Bone marrow (tissue), 2 donors: ENCODE measurements around the gene WDR20.
"Not testable (repeated sequence)": the region's sequence is repeated elsewhere in the genome, so short reads cannot be mapped to it uniquely, and the experiment has no call there.

ENCODE experiments used
- DNase-seq, 2 donors: peaks; one replicate each; lab custom pipeline; 2025; lab: John Stamatoyannopoulos, UW

Gene WDR20

DNA sequence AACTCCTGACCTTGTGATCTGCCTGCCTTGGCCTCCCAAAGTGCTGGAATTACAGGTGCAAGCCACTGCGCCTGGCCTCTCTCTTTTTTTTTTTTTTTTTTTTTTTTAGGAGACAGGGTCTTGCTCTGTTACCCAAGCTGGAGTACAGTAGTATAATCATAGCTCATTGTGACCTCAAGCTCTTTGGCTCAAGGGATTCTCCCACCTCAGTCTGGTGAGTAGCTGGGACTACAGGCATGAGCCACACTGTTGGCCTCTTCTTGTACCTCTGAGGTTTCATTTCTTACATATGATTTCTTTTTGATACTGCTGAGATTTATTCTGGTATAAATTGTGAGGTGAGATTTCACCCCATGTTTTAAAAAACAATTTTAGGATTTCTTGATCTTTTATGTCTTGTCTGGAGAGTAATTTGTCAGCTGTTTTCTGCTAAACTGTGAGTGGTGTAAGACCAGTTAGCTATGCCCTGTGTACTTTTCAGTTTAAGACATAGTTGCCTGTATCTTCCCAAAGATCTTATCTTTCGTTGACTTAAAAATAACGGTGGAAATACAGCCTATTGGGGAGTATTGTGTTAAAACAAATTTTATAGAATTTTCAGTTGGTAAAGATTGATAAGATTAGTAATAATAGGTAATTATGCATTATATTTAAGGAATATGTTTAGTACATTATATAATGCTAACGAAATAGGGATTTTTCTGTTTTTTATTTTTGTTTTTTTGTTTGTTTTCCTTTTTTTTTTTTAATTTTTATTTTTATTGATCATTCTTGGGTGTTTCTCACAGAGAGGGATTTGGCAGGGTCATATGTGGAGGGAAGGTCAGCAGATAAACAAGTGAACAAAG lies 31.7 kb downstream of the WDR20 start:
- no peak for DNase-seq

GRCh38 chr14:102172021-102172272 lies 32.2 kb downstream of the WDR20 start:
- DNase-seq: not testable (repeated sequence)

DNA sequence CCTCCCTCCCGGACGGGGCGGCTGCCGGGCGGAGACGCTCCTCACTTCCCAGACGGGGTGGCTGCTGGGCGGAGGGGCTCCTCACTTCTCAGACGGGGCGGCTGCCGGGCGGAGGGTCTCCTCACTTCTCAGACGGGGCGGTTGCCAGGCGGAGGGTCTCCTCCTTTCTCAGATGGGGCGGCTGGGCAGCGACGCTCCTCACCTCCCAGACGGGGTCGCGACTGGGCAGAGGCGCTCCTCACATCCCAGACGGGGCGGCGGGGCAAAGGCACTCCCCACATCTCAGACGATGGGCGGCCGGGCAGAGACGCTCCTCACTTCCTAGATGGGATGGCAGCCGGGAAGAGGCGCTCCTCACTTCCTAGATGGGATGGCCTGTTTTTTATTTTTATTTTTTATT lies 33.0 kb downstream of the WDR20 start:
- DNase-seq: not testable (repeated sequence)

- DNase-seq: no peak
Observed at GRCh38 chr14:102177161-102177560, 37.5 kb downstream of the WDR20 start.

DNA sequence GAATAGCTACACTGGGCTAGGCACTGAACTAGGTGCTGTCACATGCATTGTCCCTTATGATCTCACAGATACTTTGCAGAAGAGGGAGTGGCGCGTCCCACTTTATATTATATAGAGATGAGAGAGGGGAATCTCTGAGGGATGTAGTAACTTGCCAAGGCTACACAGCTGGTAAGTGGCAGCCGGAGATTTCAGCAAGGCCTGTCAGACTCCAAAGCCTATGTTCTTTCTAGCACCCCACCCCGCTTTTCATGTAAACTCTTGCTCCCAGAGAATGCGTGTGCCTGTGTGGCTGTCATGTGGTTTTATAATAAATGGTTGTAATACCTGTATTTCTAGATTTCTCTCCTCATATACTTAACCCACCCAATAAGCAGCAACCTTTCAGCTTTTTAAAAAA lies 39.1 kb downstream of the WDR20 start:
- DNase-seq: no peak

GRCh38 chr14:102180248-102180998 lies 40.7 kb downstream of the WDR20 start:
- DNase-seq: no peak

GRCh38 chr14:102181187-102181586 lies 41.5 kb downstream of the WDR20 start:
- no peak for DNase-seq

DNA sequence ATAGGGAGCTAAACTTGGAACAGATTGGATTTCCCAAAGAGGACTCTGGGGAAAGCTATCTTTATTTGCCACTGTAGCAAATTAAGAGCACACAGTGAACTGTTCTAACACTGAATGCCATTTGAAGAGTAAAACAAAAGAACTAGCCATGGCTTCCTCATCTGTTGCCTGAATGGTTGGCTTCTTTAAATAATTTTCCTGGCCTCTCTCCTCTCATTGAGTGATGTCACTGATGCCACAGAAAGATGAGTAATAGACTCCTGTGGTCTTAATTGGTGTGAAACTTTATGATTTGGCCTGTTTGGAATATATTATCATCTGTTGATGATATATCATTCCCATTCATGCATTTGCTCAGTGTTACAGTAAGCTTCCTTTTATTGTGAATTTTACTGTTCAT lies 42.5 kb downstream of the WDR20 start:
- DNase-seq: peak in 1 of 2 donors; percentile 31

DNA sequence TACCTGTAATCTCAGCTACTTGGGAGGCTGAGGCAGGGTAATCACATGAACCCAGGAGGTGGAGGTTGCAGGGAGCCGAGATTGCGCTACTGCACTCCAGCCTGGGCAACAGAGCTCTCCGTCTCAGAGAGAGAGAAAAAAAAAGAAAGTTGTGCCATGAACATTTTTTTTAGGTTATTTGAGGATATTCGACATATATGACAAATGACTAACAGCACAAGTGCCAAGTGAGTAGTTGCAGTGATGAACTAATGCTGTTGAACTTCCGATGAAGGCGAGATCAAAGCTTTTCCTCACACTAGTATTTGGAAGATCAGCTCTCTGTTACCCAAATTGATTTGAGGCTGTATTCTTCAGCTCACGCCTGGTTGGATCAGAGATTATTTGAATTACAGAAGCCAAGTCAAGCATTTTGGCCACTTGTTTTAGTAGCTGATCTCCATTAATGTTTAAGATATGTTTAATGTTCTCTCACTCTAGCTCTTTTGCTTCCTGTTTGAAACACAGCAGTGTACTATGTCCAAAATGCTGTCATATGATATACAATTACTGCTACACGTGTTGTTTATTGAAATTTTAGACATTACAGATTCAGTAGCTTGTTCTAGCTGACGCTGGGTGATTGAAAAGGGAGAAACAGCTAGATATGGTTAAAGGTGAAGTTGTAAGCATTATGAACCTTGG lies 43.4 kb downstream of the WDR20 start:
- no peak for DNase-seq

DNA sequence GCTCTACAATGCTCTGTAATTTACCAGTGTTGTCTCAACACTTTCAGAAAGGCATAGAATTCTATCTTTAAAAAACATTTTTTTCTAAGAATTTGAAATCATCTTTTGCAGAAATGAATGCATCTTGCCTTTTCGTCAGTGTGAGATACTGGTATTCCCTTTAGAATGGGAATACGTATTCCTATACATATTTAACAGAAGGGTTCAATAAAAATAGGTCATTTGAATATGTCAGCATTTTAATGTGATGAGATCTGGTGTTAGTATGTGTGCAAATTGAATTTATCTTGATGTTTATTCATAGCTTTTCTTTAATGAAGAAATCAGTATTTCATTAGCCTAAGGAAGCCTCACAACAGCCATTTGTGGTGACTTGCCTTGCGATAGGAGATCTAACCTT lies 44.2 kb downstream of the WDR20 start:
- DNase-seq: no peak

DNA sequence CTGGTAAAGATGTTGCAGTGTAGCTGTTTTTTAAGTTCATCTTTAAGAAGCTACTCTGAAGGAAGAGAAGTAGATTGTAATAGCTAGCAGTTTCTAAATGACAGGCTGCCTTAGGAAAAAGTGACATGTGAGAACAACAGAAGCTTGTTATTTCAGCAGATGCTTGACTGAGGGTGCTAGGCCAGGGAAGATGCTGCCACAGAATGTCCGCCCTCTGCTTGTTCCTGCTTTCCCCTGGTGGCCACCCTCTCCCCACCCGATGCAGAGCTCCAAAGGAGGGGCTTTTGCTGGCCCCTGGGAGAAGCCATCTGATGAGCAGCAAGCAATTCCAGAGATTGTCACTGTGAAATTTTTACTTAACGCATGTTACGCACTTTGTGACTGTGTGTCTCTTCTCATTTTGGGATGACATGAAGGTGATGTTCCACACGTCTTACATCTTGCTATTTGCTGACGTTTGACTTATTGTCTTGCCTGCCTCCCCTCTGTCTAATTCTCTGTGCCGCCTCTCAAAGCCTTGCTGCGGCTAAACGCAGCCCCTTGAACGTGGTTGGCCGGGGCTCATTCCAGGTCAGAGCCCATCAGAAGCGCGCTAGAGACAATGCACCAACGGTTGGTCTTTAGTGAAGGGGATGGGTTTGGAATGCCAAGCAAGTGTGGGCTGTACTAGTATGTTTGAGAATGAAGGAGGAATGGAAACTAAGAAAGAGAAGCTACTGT lies 44.8 kb downstream of the WDR20 start:
- no peak for DNase-seq

DNA sequence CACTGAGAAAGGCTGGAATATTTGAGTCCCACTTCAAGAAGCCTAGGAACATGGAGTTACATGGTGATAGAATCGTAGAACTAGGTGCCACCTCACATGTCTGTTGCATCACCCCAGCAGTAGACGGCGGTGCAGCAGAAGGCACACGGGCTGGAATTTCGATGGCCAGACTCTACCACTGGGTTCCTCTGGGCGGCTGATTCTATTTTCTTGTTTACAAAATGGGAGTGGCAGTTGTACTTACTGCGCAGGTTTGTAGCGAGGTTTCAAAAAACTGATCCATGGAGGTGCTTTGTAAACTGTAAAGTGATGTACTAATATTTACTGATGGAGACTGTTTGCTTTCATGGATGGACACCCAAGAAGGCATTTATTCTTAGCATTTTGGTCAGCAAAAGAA lies 45.7 kb downstream of the WDR20 start:
- no peak for DNase-seq

DNA sequence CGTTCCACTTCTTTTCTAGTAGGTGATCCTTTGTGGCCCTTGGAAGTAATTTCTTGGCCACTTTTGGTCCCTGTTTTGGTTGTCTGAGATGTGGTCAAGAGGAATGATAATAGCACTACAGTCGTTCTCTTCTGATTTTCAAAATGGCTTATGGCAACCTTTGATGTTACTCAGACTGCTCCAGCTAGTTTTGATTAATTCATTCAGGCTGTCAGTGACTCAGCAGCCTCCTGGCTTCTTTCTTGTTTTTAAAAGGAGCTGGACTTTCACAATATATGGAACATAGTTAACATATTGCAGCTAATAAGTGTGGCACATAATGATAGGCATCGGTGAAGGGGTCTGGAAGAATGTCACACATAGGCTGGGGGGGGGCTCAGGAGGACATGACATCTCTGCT lies 47.3 kb downstream of the WDR20 start:
- DNase-seq: no peak

- DNase-seq: no peak
Observed at GRCh38 chr14:102187568-102188001, 47.9 kb downstream of the WDR20 start.

GRCh38 chr14:102188187-102188586 lies 48.5 kb downstream of the WDR20 start:
- DNase-seq: no peak

- no peak for DNase-seq
Observed at GRCh38 chr14:102189874-102190273, 50.2 kb downstream of the WDR20 start.

- DNase-seq: no peak
Observed at GRCh38 chr14:102192840-102193502, 53.3 kb downstream of the WDR20 start.

- DNase-seq: no peak
Observed at GRCh38 chr14:102194856-102195255, 55.2 kb downstream of the WDR20 start.

- no peak for DNase-seq
Observed at GRCh38 chr14:102195446-102195845, 55.7 kb downstream of the WDR20 start.

GRCh38 chr14:102196039-102196901 lies 56.6 kb downstream of the WDR20 start:
- no peak for DNase-seq

DNA sequence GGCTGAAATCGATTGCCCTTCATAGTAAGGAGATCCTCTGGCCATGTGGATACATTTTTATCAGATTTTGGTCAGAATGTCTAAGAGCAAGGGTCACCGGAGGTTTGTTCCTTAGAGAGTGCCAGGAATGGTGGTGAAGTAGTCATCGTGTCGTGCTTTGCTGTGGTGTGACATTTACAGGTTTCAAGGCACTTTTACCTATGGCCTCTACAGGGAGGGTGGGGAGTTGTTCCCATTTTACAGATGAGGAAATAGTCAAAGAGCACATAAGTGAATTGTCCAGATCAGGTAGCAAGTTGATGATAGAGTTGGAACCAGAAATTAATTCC lies 57.2 kb downstream of the WDR20 start:
- no peak for DNase-seq
